Left ventricle myocardium superior (tissue), 1 donor: Measurements from ENCODE around the gene MYO1D. TPM values are rescaled to one million over a fixed set of nuclear protein-coding genes. Genes with fewer than 3 reads are reported as not detected.
A peak's percentile ranks its signal among the peaks of the same experiment; 100 is the strongest.

ENCODE experiments used
- ATAC-seq: fragments of 200-7000 bp; cut with Tn5 transposase; one replicate; pipeline ENCODE4 v1.9.1; 2020; ENCODE audit warnings: mild to moderate bottlenecking, moderate library complexity
- DNase-seq: peaks from one replicate; pipeline ENCODE4 v3.0.0-alpha.2; 2020
- intact Hi-C: fragments of 100-400 bp; cut with micrococcal nuclease; formaldehyde crosslinking; loops from one replicate; pipeline ENCODE4 v1.11.0; 2022
- total RNA-seq: library from RNA; stranded (reverse); fragmentation: NEBNext Ultra II Directional; extraction: Animal tissue kit (Norgen Biotek cat#: 25700); gene quantifications from one replicate; pipeline ENCODE4 v1.2.1, GENCODE V29; 2021
- donor health status: DM: no; HTN: yes; CAD: no; lungs with severe emphysema.

The MYO1D gene
- total RNA-seq, 1 donor from 2014 or later: 6.4 TPM

GRCh38 chr17:32625971-32626370, 251.0 kb downstream of the MYO1D start:
- intact Hi-C loops: no loop called here
- no peak for DNase-seq
- no peak for ATAC-seq

- intact Hi-C loops: no loop called here
- DNase-seq (no peak), ATAC-seq (no peak)
Observed at GRCh38 chr17:32623196-32623595, 253.7 kb downstream of the MYO1D start.

- ATAC-seq (no peak), DNase-seq (no peak)
- intact Hi-C loops: no loop called here
Observed at GRCh38 chr17:32622540-32622939, 254.4 kb downstream of the MYO1D start.

GRCh38 chr17:32621612-32622312, 255.2 kb downstream of the MYO1D start:
- ATAC-seq: no peak
- intact Hi-C loops: no loop called here

GRCh38 chr17:32615326-32615725, 261.6 kb downstream of the MYO1D start:
- no peak for ATAC-seq
- no peak for DNase-seq
- intact Hi-C loops: no loop called here

More at GRCh38 chr17:32621612-32622312, 255.2 kb downstream of the MYO1D start:
- DNase-seq: no peak

- intact Hi-C loops: no loop called here
- DNase-seq (no peak), ATAC-seq (no peak)
Observed at GRCh38 chr17:32610943-32611342, 266.0 kb downstream of the MYO1D start.

GRCh38 chr17:32609884-32610650, 266.9 kb downstream of the MYO1D start:
- ATAC-seq: no peak
- intact Hi-C loops: no loop called here
- no peak for DNase-seq

- ATAC-seq (peak; percentile 83), DNase-seq (peak; percentile 74)
- intact Hi-C loops: no loop called here
Observed at GRCh38 chr17:32609085-32609484, 267.8 kb downstream of the MYO1D start.

- ATAC-seq: no peak
- intact Hi-C loops: no loop called here
- no peak for DNase-seq
Observed at GRCh38 chr17:32608267-32608666, 268.7 kb downstream of the MYO1D start.

GRCh38 chr17:32604966-32605365, 272.0 kb downstream of the MYO1D start:
- ATAC-seq (no peak), DNase-seq (no peak)
- intact Hi-C loops: no loop called here

GRCh38 chr17:32602396-32602795, 274.5 kb downstream of the MYO1D start:
- ATAC-seq (no peak), DNase-seq (no peak)
- intact Hi-C loops: no loop called here

- ATAC-seq: no peak
- DNase-seq: no peak
- intact Hi-C loops: no loop called here
Observed at GRCh38 chr17:32601866-32602265, 275.1 kb downstream of the MYO1D start.

- intact Hi-C loops: no loop called here
- DNase-seq: no peak
- no peak for ATAC-seq
Observed at GRCh38 chr17:32596628-32597027, 280.3 kb downstream of the MYO1D start.

GRCh38 chr17:32596206-32596605, 280.7 kb downstream of the MYO1D start:
- ATAC-seq: no peak
- DNase-seq: no peak
- intact Hi-C loops: no loop called here

- DNase-seq (no peak), ATAC-seq (no peak)
- intact Hi-C loops: no loop called here
Observed at GRCh38 chr17:32593003-32593402, 283.9 kb downstream of the MYO1D start.

- intact Hi-C loops: no loop called here
- DNase-seq: no peak
- ATAC-seq: no peak
Observed at GRCh38 chr17:32591405-32591804, 285.5 kb downstream of the MYO1D start.

GRCh38 chr17:32590974-32591373, 285.9 kb downstream of the MYO1D start:
- ATAC-seq (no peak), DNase-seq (no peak)
- intact Hi-C loops: no loop called here

- intact Hi-C loops: no loop called here
- no peak for DNase-seq
- ATAC-seq: no peak
Observed at GRCh38 chr17:32588982-32589381, 287.9 kb downstream of the MYO1D start.

GRCh38 chr17:32588135-32588534, 288.8 kb downstream of the MYO1D start:
- ATAC-seq: no peak
- intact Hi-C loops: no loop called here
- DNase-seq: no peak

- intact Hi-C loops: no loop called here
- no peak for ATAC-seq
- DNase-seq: no peak
Observed at GRCh38 chr17:32586666-32587065, 290.3 kb downstream of the MYO1D start.

- no peak for ATAC-seq
- intact Hi-C loops: no loop called here
- no peak for DNase-seq
Observed at GRCh38 chr17:32584792-32585191, 292.1 kb downstream of the MYO1D start.
